D721Med (cell line): ENCODE results near the gene TTC28.

ENCODE experiments used
- DNase-seq: peaks from one replicate; pipeline ENCODE4 v3.0.0; 2011; ENCODE audit warnings: low spot score; ENCODE audit not compliant: insufficient read length
- FAIRE-seq: peaks from 2 replicates; lab custom pipeline; 2011; peaks lifted over from hg19 to GRCh38; lab: Jason Lieb, UNC
- TF ChIP-seq, protein P1 (sequence below): IDR thresholded peaks from 2 replicates; pipeline ENCODE4 v1.5.1; 2012; ENCODE audit warnings: mild to moderate bottlenecking, control low read depth; ENCODE audit not compliant: insufficient read depth; ENCODE audit errors: missing control alignments

Gene TTC28

GRCh38 chr22:28711820-28712777, 32.5 kb upstream of the TTC28 start:
- FAIRE-seq (no peak), DNase-seq (no peak)
- TF ChIP-seq, protein P1, sequence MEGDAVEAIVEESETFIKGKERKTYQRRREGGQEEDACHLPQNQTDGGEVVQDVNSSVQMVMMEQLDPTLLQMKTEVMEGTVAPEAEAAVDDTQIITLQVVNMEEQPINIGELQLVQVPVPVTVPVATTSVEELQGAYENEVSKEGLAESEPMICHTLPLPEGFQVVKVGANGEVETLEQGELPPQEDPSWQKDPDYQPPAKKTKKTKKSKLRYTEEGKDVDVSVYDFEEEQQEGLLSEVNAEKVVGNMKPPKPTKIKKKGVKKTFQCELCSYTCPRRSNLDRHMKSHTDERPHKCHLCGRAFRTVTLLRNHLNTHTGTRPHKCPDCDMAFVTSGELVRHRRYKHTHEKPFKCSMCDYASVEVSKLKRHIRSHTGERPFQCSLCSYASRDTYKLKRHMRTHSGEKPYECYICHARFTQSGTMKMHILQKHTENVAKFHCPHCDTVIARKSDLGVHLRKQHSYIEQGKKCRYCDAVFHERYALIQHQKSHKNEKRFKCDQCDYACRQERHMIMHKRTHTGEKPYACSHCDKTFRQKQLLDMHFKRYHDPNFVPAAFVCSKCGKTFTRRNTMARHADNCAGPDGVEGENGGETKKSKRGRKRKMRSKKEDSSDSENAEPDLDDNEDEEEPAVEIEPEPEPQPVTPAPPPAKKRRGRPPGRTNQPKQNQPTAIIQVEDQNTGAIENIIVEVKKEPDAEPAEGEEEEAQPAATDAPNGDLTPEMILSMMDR: no peak

- TF ChIP-seq, protein P1: no peak
These were observed 31.7 kb upstream of the TTC28 start for GRCh38 chr22:28711341-28711740.

GRCh38 chr22:28710576-28711191, 31.0 kb upstream of the TTC28 start:
- DNase-seq (no peak), FAIRE-seq (no peak)
- TF ChIP-seq, protein P1: no peak

More at GRCh38 chr22:28711341-28711740, 31.7 kb upstream of the TTC28 start:
- no peak for FAIRE-seq
- no peak for DNase-seq

GRCh38 chr22:28710107-28710506, 30.5 kb upstream of the TTC28 start:
- DNase-seq (no peak), FAIRE-seq (no peak)
- TF ChIP-seq, protein P1: no peak

DNA sequence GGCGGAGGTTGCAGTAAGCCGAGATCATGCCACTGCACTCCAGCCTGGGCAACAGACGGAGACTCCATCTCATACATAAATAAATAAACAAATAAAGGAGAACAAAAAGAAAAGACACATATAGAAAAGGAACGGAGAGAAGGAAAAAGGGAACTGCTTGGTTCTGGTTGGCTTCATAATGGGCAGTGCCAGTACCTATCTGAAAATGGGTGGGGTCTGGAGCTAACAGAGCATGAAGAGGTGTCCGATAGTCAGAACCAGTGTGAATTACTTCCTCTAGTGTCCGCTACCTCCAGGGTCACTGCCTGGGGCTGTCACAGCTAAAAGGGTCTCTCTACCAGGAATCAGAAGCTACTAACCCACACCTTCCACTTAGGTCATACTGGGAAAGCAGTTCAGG, 27.2 kb upstream of the TTC28 start:
- no peak for FAIRE-seq

DNA sequence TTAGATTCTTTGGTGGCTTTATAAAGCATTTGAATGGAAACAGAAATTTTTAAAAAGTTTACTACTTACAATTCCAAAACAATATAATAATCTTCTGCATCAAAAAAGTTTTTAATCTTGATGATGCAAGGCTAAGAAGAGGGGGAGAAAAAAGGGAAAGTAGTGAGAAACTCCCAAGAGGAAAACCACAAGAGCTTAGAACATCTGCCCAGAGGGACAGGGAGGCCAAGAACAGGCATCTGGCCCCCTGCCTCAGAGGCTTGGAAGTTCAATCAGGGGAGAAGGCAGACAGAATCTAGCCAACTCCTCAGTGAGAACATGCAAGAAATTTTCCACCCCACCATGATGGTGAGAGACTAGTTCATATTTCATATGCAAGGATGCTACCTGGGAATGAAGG, 23.8 kb upstream of the TTC28 start:
- FAIRE-seq: no peak

More for the DNA sequence above, 27.2 kb upstream of the TTC28 start:
- TF ChIP-seq, protein P1: no peak
- no peak for DNase-seq

More for the DNA sequence above, 23.8 kb upstream of the TTC28 start:
- no peak for DNase-seq
- TF ChIP-seq, protein P1: no peak
